Trophoblast cell (in vitro differentiated cells and primary cell): Measurements from ENCODE around the gene TNNI3K.

Experiments used
- DNase-seq, 2 donors: peaks; one replicate each; pipeline ENCODE4 v3.0.0-alpha.2; 2016
- H2AFZ ChIP-seq: 2 replicates; pipeline ENCODE4 v1.6.1; 2013; ENCODE audit warnings: low read length, moderate library complexity, mild to moderate bottlenecking; ENCODE audit not compliant: insufficient read depth, poor library complexity
- H2AK5ac ChIP-seq: 2 replicates; pipeline ENCODE4 v1.6.1; 2013; ENCODE audit warnings: mild to moderate bottlenecking, low read length
- H2BK120ac ChIP-seq: 2 replicates; pipeline ENCODE4 v1.6.1; 2013; ENCODE audit warnings: low read length, mild to moderate bottlenecking, moderate library complexity; ENCODE audit not compliant: insufficient read depth, poor library complexity
- H2BK12ac ChIP-seq: 2 replicates; pipeline ENCODE4 v1.6.1; 2013; ENCODE audit warnings: mild to moderate bottlenecking, low read length, moderate library complexity
- H2BK5ac ChIP-seq: 2 replicates; pipeline ENCODE4 v1.6.1; 2013; ENCODE audit warnings: low read length, low read depth, moderate library complexity, mild to moderate bottlenecking; ENCODE audit not compliant: poor library complexity
- H3K14ac ChIP-seq: 2 replicates; pipeline ENCODE4 v1.6.1; 2013; ENCODE audit warnings: mild to moderate bottlenecking, low read length
- H3K18ac ChIP-seq: 2 replicates; pipeline ENCODE4 v1.6.1; 2013; ENCODE audit warnings: mild to moderate bottlenecking, low read length
- H3K23ac ChIP-seq: 2 replicates; pipeline ENCODE4 v1.6.1; 2013; ENCODE audit warnings: low read length
- H3K27ac ChIP-seq: 2 replicates; pipeline ENCODE4 v1.5.1; 2013; ENCODE audit warnings: low read depth, mild to moderate bottlenecking, inconsistent platforms, low read length, moderate library complexity
- H3K27me3 ChIP-seq: 2 replicates; pipeline ENCODE4 v1.6.1; 2013; ENCODE audit warnings: inconsistent platforms, mild to moderate bottlenecking, low read length, moderate library complexity; ENCODE audit not compliant: insufficient read depth
- H3K36me3 ChIP-seq, 2 experiments: 1 replicate in 1 of 2; 2 replicates in 1 of 2; pipeline ENCODE4 v1.6.1; 2013; ENCODE audit warnings: low read length in 2 of 2, mild to moderate bottlenecking in 2 of 2, moderate library complexity in 1 of 2; ENCODE audit not compliant: insufficient read depth in 2 of 2, control insufficient read depth in 1 of 2
- H3K4ac ChIP-seq: 2 replicates; pipeline ENCODE4 v1.6.1; 2013; ENCODE audit warnings: low read depth, mild to moderate bottlenecking, low read length, moderate library complexity
- H3K4me1 ChIP-seq, 2 experiments: 1 replicate in 1 of 2; 2 replicates in 1 of 2; pipeline ENCODE4 v1.6.1; 2013; ENCODE audit warnings: low read length in 2 of 2, mild to moderate bottlenecking in 2 of 2, moderate library complexity in 1 of 2; ENCODE audit not compliant: insufficient read depth in 2 of 2, control insufficient read depth in 1 of 2
- H3K4me2 ChIP-seq: 2 replicates; pipeline ENCODE4 v1.6.1; 2013; ENCODE audit warnings: inconsistent platforms, mild to moderate bottlenecking, low read length, moderate library complexity
- H3K4me3 ChIP-seq: 2 replicates; pipeline ENCODE4 v1.5.1; 2013; ENCODE audit warnings: mild to moderate bottlenecking, low read depth, low read length, inconsistent platforms
- H3K79me1 ChIP-seq: one replicate; pipeline ENCODE4 v1.6.1; 2013; ENCODE audit warnings: low read length
- H3K79me2 ChIP-seq: 2 replicates; pipeline ENCODE4 v1.6.1; 2013; ENCODE audit warnings: low read length, mild to moderate bottlenecking; ENCODE audit not compliant: control insufficient read depth, insufficient read depth, poor library complexity
- H3K9ac ChIP-seq: 2 replicates; pipeline ENCODE4 v1.6.1; 2013; ENCODE audit warnings: mild to moderate bottlenecking, low read length
- H3K9me3 ChIP-seq: 2 replicates; pipeline ENCODE4 v1.6.1; 2013; ENCODE audit warnings: low read depth, mild to moderate bottlenecking, control low read depth, inconsistent platforms, low read length; ENCODE audit not compliant: insufficient read depth
- H4K12ac ChIP-seq: 2 replicates; pipeline ENCODE4 v1.6.1; 2013; ENCODE audit warnings: low read depth, mild to moderate bottlenecking, low read length, moderate library complexity
- H4K8ac ChIP-seq: 2 replicates; pipeline ENCODE4 v1.6.1; 2013; ENCODE audit warnings: low read depth, mild to moderate bottlenecking, low read length, moderate library complexity
- H4K91ac ChIP-seq: one replicate; pipeline ENCODE4 v1.6.1; 2013; ENCODE audit warnings: low read depth, mild to moderate bottlenecking, low read length, moderate library complexity
- WGBS: extraction: QIAGEN DNeasy Blood & Tissue Kit; methylation state at CpG from one replicate; pipeline ENCODE4 v1.1.7; 2013; ENCODE audit warnings: missing lambda C conversion rate; ENCODE audit not compliant: insufficient read length, insufficient coverage; ENCODE audit errors: extremely low coverage; 5-methylcytosine and 5-hydroxymethylcytosine counted together

The TNNI3K gene

GRCh38 chr1:74505928-74506710, 270.9 kb downstream of the TNNI3K start:
- H3K4ac ChIP-seq, result no peak overlapping the region
- no peaks in the 10 kb centered on the region for H3K36me3 ChIP-seq
- no peaks in the 10 kb centered on the region for H3K27me3 ChIP-seq
- H2AK5ac ChIP-seq, result no peak overlapping the region
- H4K12ac ChIP-seq, result no peak overlapping the region
- no peak overlapping the region for H3K18ac ChIP-seq
- H3K4me1 ChIP-seq, result no peaks in the 10 kb centered on the region
- no peak overlapping the region for H3K4me2 ChIP-seq
- no peak overlapping the region for H3K14ac ChIP-seq
- no peak overlapping the region for H4K8ac ChIP-seq
- DNase-seq, result peak; percentile 49 to 68
- no peaks in the 10 kb centered on the region for H3K9me3 ChIP-seq
- no peak overlapping the region for H3K23ac ChIP-seq
- H2BK12ac ChIP-seq, result no peak overlapping the region
- no CpG with 5 or more reads among the region's 8 CpGs for WGBS
- no peak overlapping the region for H2AFZ ChIP-seq
- no peak overlapping the region for H4K91ac ChIP-seq
- no peak overlapping the region for H3K27ac ChIP-seq
- H3K9ac ChIP-seq, result no peak overlapping the region
- H2BK5ac ChIP-seq, result no peak overlapping the region
- no peaks in the 10 kb centered on the region for H3K79me2 ChIP-seq
- no peak overlapping the region for H2BK120ac ChIP-seq
- H3K4me3 ChIP-seq, result no peak overlapping the region
- H3K79me1 ChIP-seq, result no peaks in the 10 kb centered on the region

- no peak overlapping the region for H2BK5ac ChIP-seq
Observed at GRCh38 chr1:74508449-74508848, 273.3 kb downstream of the TNNI3K start.

GRCh38 chr1:74512170-74512915, 277.2 kb downstream of the TNNI3K start, which contains the start of gene LRRC53:
LRRC53 (minus strand) TSS chr1:74512611; CDS start chr1:74483349, 29,262 bp downstream.
- Histone ChIP-seq H2BK12ac (no peak within 1 kb of the TSS), H3K9ac (no peak within 1 kb of the TSS), H3K27ac (no peak within 1 kb of the TSS), H3K4me2 (no peak within 1 kb of the TSS), H2AFZ (no peak within 1 kb of the TSS), H2AK5ac (no peak within 1 kb of the TSS), H3K23ac (no peak within 1 kb of the TSS), H4K91ac (no peak within 1 kb of the TSS), H3K36me3 (no peaks in the 10 kb centered on the region), H4K8ac (no peak within 1 kb of the TSS), H3K4ac (no peak within 1 kb of the TSS), H3K79me2 (no peaks in the 10 kb centered on the region), H3K27me3 (no peaks in the 10 kb centered on the region), H3K4me1 (no peaks in the 10 kb centered on the region), H3K18ac (no peak within 1 kb of the TSS), H3K4me3 (no peak within 1 kb of the TSS), H3K14ac (no peak within 1 kb of the TSS), H4K12ac (no peak within 1 kb of the TSS), H3K9me3 (no peaks in the 10 kb centered on the region), H2BK120ac (no peak within 1 kb of the TSS), H3K79me1 (no peaks in the 10 kb centered on the region), H2BK5ac (no peak within 1 kb of the TSS)
- DNase-seq, result no peak
- WGBS, result no CpG with 5 or more reads among the region's 2 CpGs

More at GRCh38 chr1:74508449-74508848, 273.3 kb downstream of the TNNI3K start:
- Histone ChIP-seq H3K14ac (no peak overlapping the region), H2AFZ (no peak overlapping the region), H3K36me3 (no peaks in the 10 kb centered on the region), H3K4me1 (no peaks in the 10 kb centered on the region), H3K4me3 (no peak overlapping the region), H4K91ac (no peak overlapping the region), H3K4me2 (no peak overlapping the region), H3K9me3 (no peaks in the 10 kb centered on the region), H3K27ac (no peak overlapping the region), H4K12ac (no peak overlapping the region), H2BK120ac (no peak overlapping the region), H3K79me2 (no peaks in the 10 kb centered on the region), H4K8ac (no peak overlapping the region), H3K4ac (no peak overlapping the region), H3K9ac (no peak overlapping the region), H3K23ac (no peak overlapping the region), H3K79me1 (no peaks in the 10 kb centered on the region), H3K27me3 (no peaks in the 10 kb centered on the region), H3K18ac (no peak overlapping the region), H2AK5ac (no peak overlapping the region), H2BK12ac (no peak overlapping the region)
- DNase-seq, result no peak
- no CpG with 5 or more reads among the region's 3 CpGs for whole genome bisulfite sequencing

GRCh38 chr1:74513411-74514300, 278.5 kb downstream of the TNNI3K start:
- no peaks in the 10 kb centered on the region for H3K4me1 ChIP-seq
- no peak overlapping the region for H2AK5ac ChIP-seq
- H3K79me1 ChIP-seq, result no peaks in the 10 kb centered on the region
- no peak overlapping the region for H3K18ac ChIP-seq
- no peak overlapping the region for H3K4ac ChIP-seq
- DNase-seq, result no peak
- no peak overlapping the region for H2AFZ ChIP-seq
- H3K79me2 ChIP-seq, result no peaks in the 10 kb centered on the region
- no peaks in the 10 kb centered on the region for H3K36me3 ChIP-seq
- H3K27me3 ChIP-seq, result no peaks in the 10 kb centered on the region
- H2BK120ac ChIP-seq, result no peak overlapping the region
- no peak overlapping the region for H3K9ac ChIP-seq
- no peak overlapping the region for H3K27ac ChIP-seq
- H3K4me2 ChIP-seq, result no peak overlapping the region
- H4K91ac ChIP-seq, result no peak overlapping the region
- H3K9me3 ChIP-seq, result no peaks in the 10 kb centered on the region
- WGBS, result no CpG with 5 or more reads among the region's 8 CpGs
- no peak overlapping the region for H4K12ac ChIP-seq
- no peak overlapping the region for H2BK5ac ChIP-seq
- no peak overlapping the region for H2BK12ac ChIP-seq
- no peak overlapping the region for H3K4me3 ChIP-seq
- H3K23ac ChIP-seq, result no peak overlapping the region
- H3K14ac ChIP-seq, result no peak overlapping the region
- no peak overlapping the region for H4K8ac ChIP-seq
